Activated naive CD8-positive, alpha-beta T cell treated with anti-CD3 and anti-CD28 coated beads for 36 hours (primary cell): Measurements from ENCODE around the gene MTAP. TPM values are rescaled to one million over a fixed set of nuclear protein-coding genes. Genes with fewer than 3 reads are reported as not detected.
"Not testable (repeated sequence)": the region's sequence is repeated elsewhere in the genome, so short reads cannot be mapped to it uniquely, and the experiment has no call there.

ENCODE experiments used
- DNase-seq: peaks from one replicate; pipeline ENCODE4 v3.0.0; 2021
- H3K27ac Mint-ChIP-seq: one replicate; pipeline ENCODE4 v1.8.0; 2022; ENCODE audit warnings: mild to moderate bottlenecking, moderate library complexity, mixed read lengths
- H3K27me3 Mint-ChIP-seq: one replicate; pipeline ENCODE4 v1.8.0; 2022; ENCODE audit warnings: mild to moderate bottlenecking, mixed read lengths
- H3K36me3 Mint-ChIP-seq: one replicate; pipeline ENCODE4 v1.8.0; 2021; ENCODE audit warnings: mild to moderate bottlenecking, mixed read lengths
- H3K4me1 Mint-ChIP-seq: one replicate; pipeline ENCODE4 v1.8.0; 2021; ENCODE audit warnings: mixed read lengths
- H3K4me3 Mint-ChIP-seq: one replicate; pipeline ENCODE4 v1.8.0; 2022; ENCODE audit warnings: mild to moderate bottlenecking, moderate library complexity, mixed read lengths
- H3K9me3 Mint-ChIP-seq: one replicate; pipeline ENCODE4 v1.8.0; 2022; ENCODE audit warnings: mixed read lengths
- total RNA-seq, 2 experiments: library from RNA; stranded (reverse); gene quantifications; one replicate each; pipeline ENCODE4 v1.2.3, GENCODE V29; 2021

Gene MTAP
- total RNA-seq, 2 experiments from 2014 or later = 87.5 to 105 TPM

DNA sequence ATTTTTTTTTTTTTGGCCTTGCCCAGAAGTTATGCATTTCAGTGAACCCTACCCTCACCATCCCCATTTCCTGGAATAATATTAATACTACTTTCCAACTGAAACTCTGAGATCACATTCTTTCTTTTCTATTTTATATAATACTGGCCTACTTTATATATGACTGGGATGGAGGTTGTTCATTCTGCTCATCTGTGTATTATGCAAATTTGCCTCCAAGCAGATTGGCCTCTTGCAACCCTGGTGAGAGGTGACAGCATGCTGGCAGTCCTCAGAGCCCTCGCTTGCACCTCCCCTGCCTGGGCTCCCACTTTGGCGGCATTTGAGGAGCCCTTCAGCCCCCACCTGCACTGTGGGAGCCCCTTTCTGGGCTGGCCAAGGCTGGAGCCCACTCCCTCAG is 156.4 kb downstream of the MTAP start:
- no peak overlapping the region for H3K27ac Mint-ChIP-seq
- H3K4me1 Mint-ChIP-seq = no peaks in the 10 kb centered on the region
- no peak overlapping the region for H3K4me3 Mint-ChIP-seq
- H3K27me3 Mint-ChIP-seq = peaks cover 39% of the 10 kb centered on the region
- no peaks in the 10 kb centered on the region for H3K36me3 Mint-ChIP-seq
- H3K9me3 Mint-ChIP-seq = peaks cover 6% of the 10 kb centered on the region
- DNase-seq = no peak

DNA sequence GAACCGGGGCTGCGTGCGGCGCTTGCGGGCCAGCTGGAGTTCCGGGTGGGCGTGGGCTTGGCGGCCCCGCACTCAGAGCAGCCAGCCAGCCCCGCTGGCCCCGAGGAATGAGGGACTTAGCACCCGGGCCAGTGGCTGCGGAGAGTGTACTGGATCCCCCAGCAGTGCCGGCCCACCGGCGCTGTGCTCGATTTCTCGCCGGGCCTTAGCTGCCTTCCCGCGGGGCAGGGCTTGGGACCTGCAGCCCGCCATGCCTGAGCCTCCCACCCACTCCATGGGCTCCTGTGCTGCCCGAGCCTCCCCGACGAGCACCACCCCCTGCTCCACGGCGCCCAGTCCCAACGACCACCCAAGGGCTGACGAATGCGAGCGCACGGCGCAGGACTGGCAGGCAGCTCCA is 156.8 kb downstream of the MTAP start:
- not testable (repeated sequence) for H3K36me3 Mint-ChIP-seq, H3K9me3 Mint-ChIP-seq, H3K27ac Mint-ChIP-seq, DNase-seq, H3K4me1 Mint-ChIP-seq, H3K4me3 Mint-ChIP-seq
- peaks cover 41% of the 10 kb centered on the region for H3K27me3 Mint-ChIP-seq

- peaks cover 4% of the 10 kb centered on the region for H3K36me3 Mint-ChIP-seq
- H3K27me3 Mint-ChIP-seq = peaks cover 64% of the 10 kb centered on the region
- peaks cover 13% of the 10 kb centered on the region for H3K9me3 Mint-ChIP-seq
- H3K27ac Mint-ChIP-seq = no peak overlapping the region
- no peak overlapping the region for H3K4me3 Mint-ChIP-seq
- H3K4me1 Mint-ChIP-seq = peaks cover 10% of the 10 kb centered on the region
- no peak for DNase-seq
Measured at GRCh38 chr9:21961569-21961968, 159.1 kb downstream of the MTAP start.

- Mint-ChIP-seq H3K4me3 (peak overlapping the region; percentile 42), H3K9me3 (peaks cover 34% of the 10 kb centered on the region), H3K27ac (no peak overlapping the region), H3K27me3 (peaks cover 96% of the 10 kb centered on the region), H3K4me1 (peaks cover 18% of the 10 kb centered on the region), H3K36me3 (peaks cover 14% of the 10 kb centered on the region)
- peak; percentile 63 for DNase-seq
Measured at GRCh38 chr9:21964925-21965385, 162.5 kb downstream of the MTAP start.

- Mint-ChIP-seq H3K4me3 (peak overlapping the region; percentile 42), H3K4me1 (peaks cover 18% of the 10 kb centered on the region), H3K27ac (no peak overlapping the region), H3K27me3 (peaks cover 97% of the 10 kb centered on the region), H3K9me3 (peaks cover 39% of the 10 kb centered on the region), H3K36me3 (peaks cover 20% of the 10 kb centered on the region)
- DNase-seq = peak; percentile 38
Measured at GRCh38 chr9:21965401-21965951, 163.0 kb downstream of the MTAP start.

GRCh38 chr9:21966140-21966851 is 163.9 kb downstream of the MTAP start:
- DNase-seq = no peak
- Mint-ChIP-seq H3K36me3 (peaks cover 22% of the 10 kb centered on the region), H3K9me3 (peaks cover 41% of the 10 kb centered on the region), H3K4me3 (no peak overlapping the region), H3K4me1 (peaks cover 20% of the 10 kb centered on the region), H3K27ac (peak overlapping the region; percentile 4), H3K27me3 (peaks cover 99% of the 10 kb centered on the region)

DNA sequence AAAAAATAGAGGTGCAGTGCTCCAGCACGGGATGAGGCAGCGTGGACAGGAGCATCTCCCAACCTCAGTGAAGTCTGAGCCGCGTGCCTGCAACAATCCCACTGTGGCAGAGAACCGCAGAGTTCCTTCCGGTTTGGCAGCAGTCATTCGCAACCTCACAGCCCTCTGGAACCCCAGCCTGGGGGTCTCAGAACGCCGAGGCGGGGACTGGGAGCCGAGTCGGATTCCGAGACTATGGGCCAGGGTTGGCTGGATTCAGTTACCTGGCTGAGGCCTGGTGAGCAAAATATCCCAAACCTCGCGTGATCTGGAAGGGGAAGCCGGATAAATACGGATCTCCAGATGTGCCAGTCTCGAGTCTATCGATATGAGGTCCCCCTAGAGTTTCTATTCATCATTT is 164.7 kb downstream of the MTAP start:
- peaks cover 42% of the 10 kb centered on the region for H3K9me3 Mint-ChIP-seq

GRCh38 chr9:21967702-21968101 is 165.3 kb downstream of the MTAP start:
- Mint-ChIP-seq H3K27me3 (peaks cover 100% of the 10 kb centered on the region), H3K36me3 (peaks cover 23% of the 10 kb centered on the region), H3K27ac (no peak overlapping the region), H3K4me3 (no peak overlapping the region), H3K4me1 (peaks cover 21% of the 10 kb centered on the region), H3K9me3 (peaks cover 40% of the 10 kb centered on the region)
- no peak for DNase-seq

More for the DNA sequence above, 164.7 kb downstream of the MTAP start:
- no peak overlapping the region for H3K27ac Mint-ChIP-seq
- peaks cover 21% of the 10 kb centered on the region for H3K4me1 Mint-ChIP-seq
- H3K36me3 Mint-ChIP-seq = peaks cover 23% of the 10 kb centered on the region
- peaks cover 99% of the 10 kb centered on the region for H3K27me3 Mint-ChIP-seq
- no peak overlapping the region for H3K4me3 Mint-ChIP-seq
- no peak for DNase-seq

DNA sequence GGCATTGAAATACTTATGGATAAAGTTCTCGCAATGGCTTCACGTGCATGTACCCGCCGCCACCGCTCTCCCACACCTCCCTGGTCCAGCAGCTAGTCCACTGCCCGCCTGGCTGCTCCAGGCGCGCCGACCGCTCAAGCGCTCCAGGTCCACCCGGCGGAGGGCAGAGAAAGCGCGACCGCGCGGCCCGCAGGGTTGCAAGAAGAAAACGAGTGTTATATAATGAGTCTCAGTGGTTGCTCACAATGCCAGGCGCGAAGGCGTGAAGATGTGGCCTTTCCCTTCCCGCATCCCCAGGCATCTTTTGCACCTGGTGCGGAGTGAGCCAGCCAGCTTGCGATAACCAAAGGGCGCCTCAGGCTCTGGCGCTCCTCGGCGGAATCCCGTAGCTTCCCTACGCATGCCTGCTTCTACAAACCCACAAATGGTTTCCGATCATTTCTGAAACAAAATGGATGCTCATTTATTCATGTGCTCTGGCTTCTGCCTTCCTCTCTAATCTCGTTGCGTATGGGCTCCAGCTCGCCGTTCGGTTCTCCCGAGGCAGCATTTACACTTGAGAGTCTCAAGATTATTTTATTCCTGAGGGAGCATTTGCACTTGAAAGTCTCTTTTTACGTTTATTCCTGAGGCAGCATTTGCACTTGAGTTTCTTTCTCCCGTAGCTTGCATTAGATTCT is 166.0 kb downstream of the MTAP start:
- H3K27ac Mint-ChIP-seq = peak overlapping the region; percentile 55
- H3K36me3 Mint-ChIP-seq = peaks cover 23% of the 10 kb centered on the region
- peaks cover 24% of the 10 kb centered on the region for H3K4me1 Mint-ChIP-seq
- H3K9me3 Mint-ChIP-seq = peaks cover 36% of the 10 kb centered on the region
- no peak overlapping the region for H3K4me3 Mint-ChIP-seq
- no peak for DNase-seq
- H3K27me3 Mint-ChIP-seq = peaks cover 100% of the 10 kb centered on the region

- no peak overlapping the region for H3K4me3 Mint-ChIP-seq
- H3K27ac Mint-ChIP-seq = peak overlapping the region; percentile 55
Measured at GRCh38 chr9:21969011-21969940, 166.8 kb downstream of the MTAP start.

GRCh38 chr9:21969951-21970799 is 167.7 kb downstream of the MTAP start:
- H3K4me1 Mint-ChIP-seq = peaks cover 33% of the 10 kb centered on the region
- H3K27ac Mint-ChIP-seq = no peak overlapping the region
- H3K9me3 Mint-ChIP-seq = peaks cover 36% of the 10 kb centered on the region
- DNase-seq = no peak
- peaks cover 100% of the 10 kb centered on the region for H3K27me3 Mint-ChIP-seq
- no peak overlapping the region for H3K4me3 Mint-ChIP-seq
- peaks cover 23% of the 10 kb centered on the region for H3K36me3 Mint-ChIP-seq

More at GRCh38 chr9:21969011-21969940, 166.8 kb downstream of the MTAP start:
- H3K36me3 Mint-ChIP-seq = peaks cover 23% of the 10 kb centered on the region
- H3K4me1 Mint-ChIP-seq = peaks cover 27% of the 10 kb centered on the region
- peaks cover 100% of the 10 kb centered on the region for H3K27me3 Mint-ChIP-seq
- peaks cover 36% of the 10 kb centered on the region for H3K9me3 Mint-ChIP-seq
- DNase-seq = no peak

GRCh38 chr9:21970800-21971640 is 168.6 kb downstream of the MTAP start:
- peaks cover 100% of the 10 kb centered on the region for H3K27me3 Mint-ChIP-seq
- DNase-seq = no peak
- peaks cover 31% of the 10 kb centered on the region for H3K9me3 Mint-ChIP-seq
- peaks cover 29% of the 10 kb centered on the region for H3K4me1 Mint-ChIP-seq
- H3K27ac Mint-ChIP-seq = peak overlapping the region; percentile 46
- no peak overlapping the region for H3K4me3 Mint-ChIP-seq
- H3K36me3 Mint-ChIP-seq = peaks cover 19% of the 10 kb centered on the region

- peaks cover 19% of the 10 kb centered on the region for H3K36me3 Mint-ChIP-seq
- no peak for DNase-seq
- peaks cover 27% of the 10 kb centered on the region for H3K4me1 Mint-ChIP-seq
- peaks cover 27% of the 10 kb centered on the region for H3K9me3 Mint-ChIP-seq
- no peak overlapping the region for H3K4me3 Mint-ChIP-seq
- no peak overlapping the region for H3K27ac Mint-ChIP-seq
- peaks cover 100% of the 10 kb centered on the region for H3K27me3 Mint-ChIP-seq
Measured at GRCh38 chr9:21972361-21972760, 169.9 kb downstream of the MTAP start.
